ENCODE measurements around the gene IQSEC1.
A peak's percentile ranks its signal among the peaks of the same experiment; 100 is the strongest.

Gene IQSEC1

GRCh38 chr3:13095408-13095937 is 22.2 kb upstream of the IQSEC1 start:
- Histone ChIP-seq H3K36me3 (ENCODE audit: control insufficient read depth, insufficient read depth, low read length) (no peaks in the 10 kb centered on the region), H3K27ac (ENCODE audit: low read length) (no peak overlapping the region), H3K4me3 (ENCODE audit: low read length) (no peak overlapping the region), H3K9me3 (ENCODE audit: control insufficient read depth, insufficient read depth, low read length) (no peaks in the 10 kb centered on the region), H3K4me1 (ENCODE audit: control insufficient read depth, insufficient read depth, low read length) (no peaks in the 10 kb centered on the region; the same call in 1 of the 2 replicates), H3K27me3 (ENCODE audit: control insufficient read depth, insufficient read depth, low read length) (no peaks in the 10 kb centered on the region)
- no CpG with 5 or more reads among the region's 21 CpGs for WGBS (ENCODE audit: insufficient coverage, insufficient read length)
- DNase-seq (ENCODE audit: low read depth, low spot score), result no peak

DNA sequence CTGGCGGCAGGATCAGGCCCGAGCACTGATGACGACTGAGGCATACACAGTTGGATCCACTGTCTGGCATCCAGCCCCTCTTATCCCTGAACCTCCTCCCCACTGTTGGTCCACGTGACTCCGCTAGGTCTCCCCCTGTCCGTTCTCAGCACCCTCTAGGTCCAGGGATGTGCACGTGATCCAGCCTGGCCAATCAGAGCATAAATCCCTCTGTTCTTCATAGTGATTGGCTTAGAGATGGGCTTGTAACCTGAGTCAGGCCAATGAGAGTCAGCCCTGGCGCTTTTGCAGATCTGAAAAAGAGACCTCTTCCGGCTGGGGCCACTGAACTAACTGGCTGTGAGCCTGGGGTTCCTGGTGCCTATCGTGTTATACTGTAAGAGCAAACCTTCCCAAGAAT is 20.5 kb upstream of the IQSEC1 start:
- Histone ChIP-seq H3K27ac (ENCODE audit: low read length) (no peak overlapping the region), H3K9me3 (ENCODE audit: control insufficient read depth, insufficient read depth, low read length) (no peaks in the 10 kb centered on the region), H3K4me1 (ENCODE audit: control insufficient read depth, insufficient read depth, low read length) (no peaks in the 10 kb centered on the region; the same call in 1 of the 2 replicates), H3K36me3 (ENCODE audit: control insufficient read depth, insufficient read depth, low read length) (no peaks in the 10 kb centered on the region), H3K4me3 (ENCODE audit: low read length) (no peak overlapping the region), H3K27me3 (ENCODE audit: control insufficient read depth, insufficient read depth, low read length) (no peaks in the 10 kb centered on the region)
- no CpG with 5 or more reads among the region's 10 CpGs for WGBS (ENCODE audit: insufficient coverage, insufficient read length)
- DNase-seq (ENCODE audit: low read depth, low spot score), result no peak

- Histone ChIP-seq H3K27ac (ENCODE audit: low read length) (no peak overlapping the region), H3K4me3 (ENCODE audit: low read length) (no peak overlapping the region), H3K4me1 (ENCODE audit: control insufficient read depth, insufficient read depth, low read length) (no peaks in the 10 kb centered on the region; the same call in 1 of the 2 replicates), H3K36me3 (ENCODE audit: control insufficient read depth, insufficient read depth, low read length) (no peaks in the 10 kb centered on the region), H3K27me3 (ENCODE audit: control insufficient read depth, insufficient read depth, low read length) (no peaks in the 10 kb centered on the region), H3K9me3 (ENCODE audit: control insufficient read depth, insufficient read depth, low read length) (no peaks in the 10 kb centered on the region)
- no CpG with 5 or more reads among the region's 23 CpGs for WGBS (ENCODE audit: insufficient coverage, insufficient read length)
- DNase-seq (ENCODE audit: low read depth, low spot score), result no peak
Measured at GRCh38 chr3:13092621-13093617, 19.7 kb upstream of the IQSEC1 start.

GRCh38 chr3:13091898-13092611 is 18.8 kb upstream of the IQSEC1 start:
- peak; percentile 70 for DNase-seq (ENCODE audit: low read depth, low spot score)
- Histone ChIP-seq H3K9me3 (ENCODE audit: control insufficient read depth, insufficient read depth, low read length) (no peaks in the 10 kb centered on the region), H3K4me3 (ENCODE audit: low read length) (no peak overlapping the region), H3K27me3 (ENCODE audit: control insufficient read depth, insufficient read depth, low read length) (no peaks in the 10 kb centered on the region), H3K27ac (ENCODE audit: low read length) (no peak overlapping the region), H3K4me1 (ENCODE audit: control insufficient read depth, insufficient read depth, low read length) (no peaks in the 10 kb centered on the region; the same call in 1 of the 2 replicates), H3K36me3 (ENCODE audit: control insufficient read depth, insufficient read depth, low read length) (no peaks in the 10 kb centered on the region)
- no CpG with 5 or more reads among the region's 20 CpGs for WGBS (ENCODE audit: insufficient coverage, insufficient read length)

DNA sequence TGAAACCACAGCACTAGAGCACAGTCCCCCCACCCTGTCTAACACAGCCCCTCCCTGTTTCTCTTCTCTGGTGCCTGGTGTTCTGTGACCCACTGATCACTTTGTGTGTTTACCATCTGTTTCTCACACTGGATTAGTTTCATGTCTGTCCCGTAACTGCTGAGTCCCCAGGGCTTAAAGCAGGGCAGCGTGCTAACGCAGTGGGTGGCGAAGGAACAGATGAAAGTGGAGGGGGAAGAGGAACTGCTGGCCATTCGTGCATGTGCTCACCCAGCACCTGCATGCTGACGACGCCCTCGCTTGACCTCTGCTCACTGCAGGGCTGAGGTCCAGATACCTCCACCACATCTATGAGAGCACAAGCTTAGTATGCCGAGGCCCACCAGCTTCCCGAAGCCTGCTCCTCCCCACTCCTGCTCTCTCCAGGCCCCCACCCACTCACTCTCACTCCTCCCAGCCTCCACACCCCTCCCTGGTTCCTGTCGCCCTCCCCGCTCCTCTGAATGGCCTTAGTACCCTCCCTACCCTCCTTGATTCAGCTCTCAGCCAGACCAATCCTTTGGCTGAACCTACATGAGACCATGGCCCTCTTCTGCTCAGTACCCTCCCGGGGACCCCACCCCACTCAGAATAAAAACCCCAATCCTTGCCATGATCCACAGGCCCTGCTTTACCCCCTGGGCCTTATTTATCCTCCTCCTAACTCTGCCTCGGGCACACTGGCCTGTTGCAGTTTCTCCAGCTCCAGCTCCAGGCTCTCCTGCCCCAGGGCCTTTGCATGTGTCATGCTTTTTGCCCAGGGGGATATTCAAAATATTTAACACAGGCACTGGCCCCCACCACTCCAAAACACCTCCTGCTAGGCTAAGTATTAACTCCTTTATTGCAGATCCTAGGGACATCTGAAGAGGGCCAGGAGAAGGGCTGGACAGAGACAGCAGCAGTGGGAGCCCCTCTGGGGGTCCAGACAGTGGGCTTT is 15.1 kb upstream of the IQSEC1 start:
- no peaks in the 10 kb centered on the region for H3K9me3 ChIP-seq (ENCODE audit: control insufficient read depth, insufficient read depth, low read length)
- DNase-seq (ENCODE audit: low read depth, low spot score), result no peak
- no peaks in the 10 kb centered on the region; the same call in 1 of the 2 replicates for H3K4me1 ChIP-seq (ENCODE audit: control insufficient read depth, insufficient read depth, low read length)
- H3K27me3 ChIP-seq (ENCODE audit: control insufficient read depth, insufficient read depth, low read length), result no peaks in the 10 kb centered on the region
- no peaks in the 10 kb centered on the region for H3K36me3 ChIP-seq (ENCODE audit: control insufficient read depth, insufficient read depth, low read length)
- no peak overlapping the region for H3K4me3 ChIP-seq (ENCODE audit: low read length)
- WGBS (ENCODE audit: insufficient coverage, insufficient read length), result no CpG with 5 or more reads among the region's 14 CpGs
- H3K27ac ChIP-seq (ENCODE audit: low read length), result no peak overlapping the region

- Histone ChIP-seq H3K27me3 (ENCODE audit: control insufficient read depth, insufficient read depth, low read length) (no peaks in the 10 kb centered on the region), H3K36me3 (ENCODE audit: control insufficient read depth, insufficient read depth, low read length) (no peaks in the 10 kb centered on the region), H3K9me3 (ENCODE audit: control insufficient read depth, insufficient read depth, low read length) (no peaks in the 10 kb centered on the region), H3K4me3 (ENCODE audit: low read length) (no peak overlapping the region), H3K27ac (ENCODE audit: low read length) (no peak overlapping the region), H3K4me1 (ENCODE audit: control insufficient read depth, insufficient read depth, low read length) (no peaks in the 10 kb centered on the region)
- no CpG with 5 or more reads among the region's 11 CpGs for WGBS (ENCODE audit: insufficient coverage, insufficient read length)
- no peak for DNase-seq (ENCODE audit: low read depth, low spot score)
Measured at GRCh38 chr3:13087320-13087990, 14.2 kb upstream of the IQSEC1 start.

- H3K27ac ChIP-seq (ENCODE audit: low read length), result no peak overlapping the region
- H3K27me3 ChIP-seq (ENCODE audit: control insufficient read depth, insufficient read depth, low read length), result no peaks in the 10 kb centered on the region
- DNase-seq (ENCODE audit: low read depth, low spot score), result no peak
- H3K36me3 ChIP-seq (ENCODE audit: control insufficient read depth, insufficient read depth, low read length), result no peaks in the 10 kb centered on the region
- no peaks in the 10 kb centered on the region for H3K4me1 ChIP-seq (ENCODE audit: control insufficient read depth, insufficient read depth, low read length)
- WGBS (ENCODE audit: insufficient coverage, insufficient read length), result no CpG with 5 or more reads among the region's 7 CpGs
- H3K4me3 ChIP-seq (ENCODE audit: low read length), result no peak overlapping the region
- H3K9me3 ChIP-seq (ENCODE audit: control insufficient read depth, insufficient read depth, low read length), result no peaks in the 10 kb centered on the region
Measured at GRCh38 chr3:13086531-13086981, 13.3 kb upstream of the IQSEC1 start.

GRCh38 chr3:13085846-13086179 is 12.6 kb upstream of the IQSEC1 start:
- H3K36me3 ChIP-seq (ENCODE audit: control insufficient read depth, insufficient read depth, low read length), result no peaks in the 10 kb centered on the region
- H3K27me3 ChIP-seq (ENCODE audit: control insufficient read depth, insufficient read depth, low read length), result no peaks in the 10 kb centered on the region
- H3K4me3 ChIP-seq (ENCODE audit: low read length), result no peak overlapping the region
- no peaks in the 10 kb centered on the region for H3K4me1 ChIP-seq (ENCODE audit: control insufficient read depth, insufficient read depth, low read length)
- no peak for DNase-seq (ENCODE audit: low read depth, low spot score)
- H3K9me3 ChIP-seq (ENCODE audit: control insufficient read depth, insufficient read depth, low read length), result no peaks in the 10 kb centered on the region
- H3K27ac ChIP-seq (ENCODE audit: low read length), result no peak overlapping the region
- WGBS (ENCODE audit: insufficient coverage, insufficient read length), result no CpG with 5 or more reads among the region's 8 CpGs

- no peak overlapping the region for H3K27ac ChIP-seq (ENCODE audit: low read length)
- H3K4me3 ChIP-seq (ENCODE audit: low read length), result no peak overlapping the region
- no peaks in the 10 kb centered on the region for H3K4me1 ChIP-seq (ENCODE audit: control insufficient read depth, insufficient read depth, low read length)
- no peaks in the 10 kb centered on the region for H3K9me3 ChIP-seq (ENCODE audit: control insufficient read depth, insufficient read depth, low read length)
- H3K27me3 ChIP-seq (ENCODE audit: control insufficient read depth, insufficient read depth, low read length), result no peaks in the 10 kb centered on the region
- DNase-seq (ENCODE audit: low read depth, low spot score), result no peak
- no peaks in the 10 kb centered on the region for H3K36me3 ChIP-seq (ENCODE audit: control insufficient read depth, insufficient read depth, low read length)
- no CpG with 5 or more reads among the region's 26 CpGs for WGBS (ENCODE audit: insufficient coverage, insufficient read length)
Measured at GRCh38 chr3:13085081-13085845, 12.0 kb upstream of the IQSEC1 start.

Measured in iPS DF 6.9 (cell line).